CD4-positive, alpha-beta memory T cell (primary cell): ENCODE measurements around the gene KIF3C. TPM values are rescaled to one million over a fixed set of nuclear protein-coding genes. Genes with fewer than 3 reads are reported as not detected.
"Not testable (repeated sequence)": the region's sequence is repeated elsewhere in the genome, so short reads cannot be mapped to it uniquely, and the experiment has no call there.

Experiments
- CTCF ChIA-PET: fragments of 350-600 bp; sonication (Branson Sonifier 250); formaldehyde crosslinking; loops from one replicate; lab custom pipeline; 2021; ENCODE audit warnings: inconsistent platforms; ENCODE audit not compliant: partially characterized antibody; lab: Charles Lee
- POLR2A ChIA-PET: fragments of 350-600 bp; sonication (Branson Sonifier 250); formaldehyde crosslinking; loops from one replicate; lab custom pipeline; 2021; ENCODE audit not compliant: partially characterized antibody; lab: Charles Lee
- DNase-seq, 5 donors: peaks; one replicate each; pipeline versions ENCODE4 v3.0.0 to v3.0.0-alpha.2; 2020 to 2022; ENCODE audit warnings: mixed read lengths in 1 of 5
- H3K27ac ChIP-seq: one replicate; pipeline ENCODE4 v1.7.0; 2013; ENCODE audit warnings: low read depth, low read length
- H3K27me3 ChIP-seq: 2 replicates; pipeline ENCODE4 v1.7.0; 2013; ENCODE audit warnings: mild to moderate bottlenecking, low read length, moderate library complexity; ENCODE audit not compliant: insufficient read depth
- H3K36me3 ChIP-seq: 2 replicates; pipeline ENCODE4 v1.7.0; 2013; ENCODE audit warnings: mild to moderate bottlenecking, low read length, moderate library complexity; ENCODE audit not compliant: insufficient read depth
- H3K4me1 ChIP-seq: 2 replicates; pipeline ENCODE4 v1.7.0; 2013; ENCODE audit warnings: mild to moderate bottlenecking, low read length, moderate library complexity; ENCODE audit not compliant: insufficient read depth
- H3K4me3 ChIP-seq, 2 donors: one replicate each; pipeline ENCODE4 v1.7.0; 2013; ENCODE audit warnings: low read length in 2 of 2, mild to moderate bottlenecking in 1 of 2
- H3K9me3 ChIP-seq, 2 donors: one replicate each; pipeline ENCODE4 v1.7.0; 2013; ENCODE audit warnings: low read length in 2 of 2, control low read depth in 1 of 2; ENCODE audit not compliant: control insufficient read depth in 1 of 2
- H3K27ac Mint-ChIP-seq, 7 donors: one replicate each; pipeline ENCODE4 v1.8.0; 2020 to 2021; ENCODE audit warnings: mixed read lengths in 7 of 7, mild to moderate bottlenecking in 6 of 7, inconsistent platforms in 3 of 7, moderate library complexity in 3 of 7
- H3K27me3 Mint-ChIP-seq, 2 donors: one replicate each; pipeline ENCODE4 v1.8.0; 2020 to 2021; ENCODE audit warnings: mixed read lengths in 2 of 2
- H3K36me3 Mint-ChIP-seq, 2 donors: one replicate each; pipeline ENCODE4 v1.8.0; 2020 to 2021; ENCODE audit warnings: mixed read lengths in 2 of 2, inconsistent platforms in 1 of 2, mild to moderate bottlenecking in 1 of 2
- H3K4me1 Mint-ChIP-seq, 4 donors: one replicate each; pipeline ENCODE4 v1.8.0; 2020 to 2021; ENCODE audit warnings: mixed read lengths in 4 of 4, mild to moderate bottlenecking in 1 of 4
- H3K4me3 Mint-ChIP-seq, 8 donors: one replicate each; pipeline ENCODE4 v1.8.0; 2020 to 2021; ENCODE audit warnings: mixed read lengths in 8 of 8, mild to moderate bottlenecking in 7 of 8, moderate library complexity in 6 of 8, inconsistent platforms in 3 of 8
- H3K9me3 Mint-ChIP-seq, 8 donors: one replicate each; pipeline ENCODE4 v1.8.0; 2020 to 2021; ENCODE audit warnings: mixed read lengths in 8 of 8, mild to moderate bottlenecking in 5 of 8, inconsistent platforms in 3 of 8, moderate library complexity in 1 of 8
- intact Hi-C: fragments of 100-400 bp; cut with micrococcal nuclease; formaldehyde crosslinking; loops from one replicate; pipeline ENCODE4 v1.15.1; 2023
- polyA plus RNA-seq, 2 donors: library from polyadenylated mRNA; unstranded; fragments of 300-500 nt; fragmentation: Illumina TruSeq; gene quantifications; one replicate each; pipeline ENCODE4 v1.2.3, GENCODE V29; 2021
- total RNA-seq, 2 experiments: library from RNA; stranded (reverse); gene quantifications; one replicate each; pipeline ENCODE4 v1.2.3, GENCODE V29; 2021

Gene KIF3C
- total and polyA plus RNA-seq, 4 experiments from 2014 or later, result 0.46 to 5.1 (median 3.4) TPM

DNA sequence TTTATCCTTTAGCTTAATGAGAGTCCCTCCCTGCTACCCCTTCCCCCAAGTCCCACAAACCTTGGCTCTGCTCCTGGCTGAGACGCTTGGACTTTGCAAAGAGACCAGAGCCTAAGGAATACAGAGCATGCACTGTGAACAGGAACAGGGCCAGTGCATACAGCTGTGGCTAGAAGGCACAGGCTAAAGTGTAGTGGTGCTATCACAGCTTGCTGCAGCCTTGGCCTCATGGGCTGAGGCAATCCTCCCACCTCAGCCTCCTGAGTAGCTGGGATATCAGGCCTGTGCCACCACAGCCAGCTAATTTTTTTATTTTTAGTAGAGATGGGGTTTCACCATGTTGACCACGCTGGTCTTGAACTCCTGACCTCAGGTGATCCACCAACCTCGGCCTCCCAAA is 64.5 kb downstream of the KIF3C start:
- no peak for DNase-seq
- ChIA-PET POLR2A (interaction anchor here (3.7 kb wide), 1 partner anchor 39 kb away, joined by 17 read pairs; the partner anchor contains the start of gene ASXL2), CTCF (interaction anchor here (0.6 to 1.6 kb wide), 3 partner anchors 33 to 312 kb away, joined by 3 to 6 read pairs (median 4); no protein-coding TSS in a partner anchor)
- Mint-ChIP-seq H3K4me1 (peaks cover 11 to 16% (median 12%) of the 10 kb centered on the region in 4 donors), H3K9me3 (peaks cover 0 to 2% (median 0%) of the 10 kb centered on the region in 8 donors), H3K27me3 (no peaks in the 10 kb centered on the region), H3K27ac (no peak overlapping the region), H3K36me3 (no peaks in the 10 kb centered on the region), H3K4me3 (no peak overlapping the region)
- no peaks in the 10 kb centered on the region for H3K9me3 ChIP-seq
- no peak overlapping the region for H3K27ac ChIP-seq
- H3K27me3 ChIP-seq, result no peaks in the 10 kb centered on the region
- intact Hi-C loops, result no loop called here
- H3K4me3 ChIP-seq, result no peak overlapping the region
- H3K36me3 ChIP-seq, result no peaks in the 10 kb centered on the region
- no peaks in the 10 kb centered on the region for H3K4me1 ChIP-seq

DNA sequence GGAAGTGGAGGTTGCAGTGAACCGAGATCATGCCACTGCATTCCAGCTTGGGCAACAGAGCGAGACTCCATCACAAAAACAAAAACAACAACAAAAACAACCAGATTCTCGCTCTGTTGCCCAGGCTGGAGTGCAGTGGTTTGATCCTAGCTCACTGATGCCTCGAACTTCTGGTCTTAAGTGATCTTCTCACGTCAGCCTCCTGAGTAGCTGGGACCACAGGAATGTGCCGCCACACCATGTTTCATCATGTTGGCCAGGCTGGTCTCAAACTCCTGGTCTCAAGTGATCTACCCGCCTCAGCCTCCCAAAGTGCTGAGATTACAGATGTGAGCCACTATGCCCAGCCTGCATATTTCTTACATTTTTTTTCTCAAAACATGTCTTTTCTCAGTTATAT is 64.9 kb downstream of the KIF3C start:
- H3K4me3 ChIP-seq, H3K36me3 ChIP-seq, H3K9me3 Mint-ChIP-seq, intact Hi-C loops, H3K27me3 Mint-ChIP-seq, H3K36me3 Mint-ChIP-seq, H3K9me3 ChIP-seq, H3K27ac Mint-ChIP-seq, H3K4me3 Mint-ChIP-seq, H3K27ac ChIP-seq, DNase-seq, H3K27me3 ChIP-seq, H3K4me1 ChIP-seq: not testable (repeated sequence)
- ChIA-PET CTCF (interaction anchor here (1.2 to 1.6 kb wide), 2 partner anchors 33 to 66 kb away, joined by 4 to 6 read pairs; no protein-coding TSS in a partner anchor), POLR2A (interaction anchor here (3.7 kb wide), 1 partner anchor 39 kb away, joined by 17 read pairs; the partner anchor contains the start of gene ASXL2)
- H3K4me1 Mint-ChIP-seq, result peaks cover 11 to 17% (median 12%) of the 10 kb centered on the region in 4 donors

DNA sequence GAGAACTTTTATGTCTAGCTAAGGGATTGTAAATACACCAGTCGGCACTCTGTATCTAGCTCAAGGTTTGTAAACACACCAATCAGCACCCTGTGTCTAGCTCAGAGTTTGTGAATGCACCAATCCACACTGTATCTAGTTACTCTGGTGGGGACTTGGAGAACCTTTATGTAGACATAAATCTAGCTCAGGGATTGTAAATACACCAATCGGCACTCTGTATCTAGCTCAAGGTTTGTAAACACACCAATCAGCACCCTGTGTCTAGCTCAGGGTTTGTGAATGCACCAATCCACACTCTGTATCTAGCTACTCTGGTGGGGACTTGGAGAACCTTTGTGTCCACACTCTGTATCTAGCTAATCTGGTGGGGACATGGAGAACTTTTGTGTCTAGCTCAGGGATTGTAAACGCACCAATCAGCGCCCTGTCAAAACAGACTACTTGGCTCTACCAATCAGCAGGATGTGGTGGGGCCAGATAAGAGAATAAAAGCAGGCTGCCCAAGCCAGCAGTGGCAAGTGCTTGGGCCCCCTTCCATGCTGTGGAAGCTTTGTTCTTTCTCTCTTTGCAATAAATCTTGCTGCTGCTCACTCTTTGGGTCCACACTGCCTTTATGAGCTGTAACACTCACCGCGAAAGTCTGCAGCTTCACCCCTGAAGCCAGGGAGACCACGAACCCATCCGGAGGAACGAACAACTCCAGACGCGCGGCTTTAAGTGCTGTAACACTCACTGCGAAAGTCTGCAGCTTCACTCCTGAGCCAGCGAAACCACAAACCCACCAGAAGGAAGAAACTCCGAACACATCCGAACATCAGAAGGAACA is 66.1 kb downstream of the KIF3C start:
- not testable (repeated sequence) for H3K9me3 Mint-ChIP-seq, H3K36me3 ChIP-seq, H3K4me1 ChIP-seq, H3K36me3 Mint-ChIP-seq, H3K9me3 ChIP-seq, H3K27me3 ChIP-seq, H3K27me3 Mint-ChIP-seq
- Histone ChIP-seq H3K27ac (peak overlapping the region; percentile 4), H3K4me3 (peak overlapping the region in 1 of 2 donors; percentile 35)
- ChIA-PET CTCF (interaction anchor here (1.1 to 2.6 kb wide), 4 partner anchors 34 to 64 kb away, joined by 3 to 10 read pairs (median 6); partner anchors contain the start of gene ASXL2), POLR2A (interaction anchor here (3.7 kb wide), 1 partner anchor 37 kb away, joined by 17 read pairs; the partner anchor contains the start of gene ASXL2)
- intact Hi-C loops, result loop anchor here (1.0 kb wide), 1 partner anchor 37 kb away; no protein-coding TSS in a partner anchor
- peaks cover 11 to 17% (median 12%) of the 10 kb centered on the region in 4 donors for H3K4me1 Mint-ChIP-seq
- DNase-seq, result peak; percentile 26 to 51 (median 40)
- H3K27ac Mint-ChIP-seq, result peak overlapping the region; percentile 25 to 94 (median 83)
- H3K4me3 Mint-ChIP-seq, result peak overlapping the region; percentile 74 to 93 (median 87)

DNA sequence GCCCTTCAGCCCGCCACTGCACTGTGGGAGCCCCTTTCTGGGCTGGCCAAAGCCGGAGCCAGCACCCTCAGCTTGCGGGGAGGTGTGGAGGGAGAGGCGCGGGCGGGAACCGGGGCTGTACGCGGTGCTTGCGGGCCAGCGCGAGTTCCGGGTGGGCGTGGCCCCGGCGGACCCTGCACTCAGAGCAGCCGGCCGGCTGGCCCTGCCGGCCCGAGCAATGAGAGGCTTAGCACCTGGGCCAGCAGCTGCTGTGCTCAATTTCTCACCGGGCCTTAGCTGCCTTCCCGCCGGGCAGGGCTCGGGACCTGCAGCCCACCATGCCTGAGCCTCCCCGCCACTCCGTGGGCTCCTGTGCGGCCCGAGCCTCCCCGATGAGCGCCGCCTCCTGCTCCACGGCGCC is 66.9 kb downstream of the KIF3C start:
- H3K27ac ChIP-seq, H3K4me3 Mint-ChIP-seq, H3K36me3 Mint-ChIP-seq, H3K27me3 Mint-ChIP-seq, H3K4me1 ChIP-seq, DNase-seq, H3K4me3 ChIP-seq, H3K9me3 Mint-ChIP-seq, H3K27me3 ChIP-seq, H3K27ac Mint-ChIP-seq, intact Hi-C loops, H3K9me3 ChIP-seq, H3K36me3 ChIP-seq: not testable (repeated sequence)
- H3K4me1 Mint-ChIP-seq, result peaks cover 11 to 17% (median 12%) of the 10 kb centered on the region in 4 donors
- ChIA-PET CTCF (interaction anchor here (1.1 to 2.6 kb wide), 3 partner anchors 36 to 63 kb away, joined by 3 to 10 read pairs (median 6); partner anchors contain the start of gene ASXL2), POLR2A (interaction anchor here (3.7 kb wide), 1 partner anchor 37 kb away, joined by 17 read pairs; the partner anchor contains the start of gene ASXL2)

DNA sequence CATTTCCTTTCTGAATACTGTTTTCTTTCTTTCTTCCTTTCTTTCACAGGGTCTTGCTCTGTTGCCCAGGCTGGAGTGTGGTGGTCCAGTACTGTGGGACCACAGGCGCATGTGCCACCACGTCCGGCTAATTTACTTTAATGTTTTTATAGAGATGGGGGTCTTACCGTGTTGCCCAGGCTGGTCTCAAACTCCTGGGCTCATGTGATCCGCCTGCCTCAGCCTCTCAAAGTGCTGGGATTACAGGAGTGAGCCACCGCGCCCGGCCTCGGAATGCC is 68.7 kb downstream of the KIF3C start:
- Mint-ChIP-seq H3K27ac (peak overlapping the region in 1 of 7 donors; percentile 48), H3K4me1 (peaks cover 11 to 17% (median 12%) of the 10 kb centered on the region in 4 donors)
- H3K4me3 Mint-ChIP-seq, H3K36me3 ChIP-seq, intact Hi-C loops, DNase-seq, H3K27ac ChIP-seq, H3K4me1 ChIP-seq, POLR2A ChIA-PET, H3K27me3 ChIP-seq, H3K36me3 Mint-ChIP-seq, CTCF ChIA-PET, H3K4me3 ChIP-seq, H3K9me3 Mint-ChIP-seq, H3K27me3 Mint-ChIP-seq, H3K9me3 ChIP-seq: not testable (repeated sequence)

DNA sequence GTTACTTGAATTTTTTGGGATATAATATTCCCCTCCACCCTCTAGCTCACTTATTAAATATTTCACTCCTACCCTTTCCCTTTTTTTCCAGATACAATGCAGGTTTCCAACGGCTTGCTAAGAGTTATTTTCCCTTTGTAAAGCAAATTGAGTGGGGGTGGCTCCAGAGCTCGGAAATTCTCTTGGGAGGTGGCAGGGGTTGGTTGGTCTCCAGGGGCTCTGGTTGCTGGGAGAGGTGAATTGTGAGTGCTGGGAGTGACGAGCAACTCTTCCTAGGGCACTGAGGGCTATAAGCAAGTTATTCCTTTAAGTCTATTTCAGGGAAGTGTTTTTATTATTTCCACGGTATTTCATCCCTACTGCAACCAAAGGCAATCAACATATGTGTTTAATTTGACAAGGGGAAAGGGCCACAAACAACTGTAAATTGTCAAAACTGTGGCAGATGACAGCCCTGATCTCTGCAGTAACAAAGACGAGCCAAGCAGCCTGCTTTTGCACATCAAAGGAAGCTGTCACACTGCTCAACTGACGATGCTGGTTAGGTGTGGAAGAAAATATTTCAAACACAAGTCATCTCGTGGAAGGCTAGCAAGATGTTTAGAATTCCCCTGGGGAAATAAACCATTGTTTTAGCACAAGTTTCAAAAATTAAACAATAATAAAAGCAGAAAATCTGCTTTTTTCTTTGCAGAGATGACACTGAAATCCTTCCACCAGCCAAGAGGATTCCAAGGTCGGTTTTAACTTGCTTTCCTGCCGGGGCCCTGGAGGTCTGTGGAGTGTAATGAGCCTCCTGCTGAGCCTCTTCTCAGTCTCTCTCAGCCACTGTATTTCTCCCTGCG is 69.2 kb downstream of the KIF3C start:
- Histone ChIP-seq H3K4me3 (no peak overlapping the region), H3K9me3 (no peaks in the 10 kb centered on the region), H3K27ac (no peak overlapping the region), H3K4me1 (no peaks in the 10 kb centered on the region), H3K27me3 (no peaks in the 10 kb centered on the region), H3K36me3 (no peaks in the 10 kb centered on the region)
- POLR2A ChIA-PET, result no interaction called here
- Mint-ChIP-seq H3K27ac (peak overlapping the region in 1 of 7 donors; percentile 48), H3K9me3 (peaks cover 0 to 2% (median 0%) of the 10 kb centered on the region in 8 donors), H3K4me1 (peaks cover 11 to 17% (median 12%) of the 10 kb centered on the region in 4 donors), H3K36me3 (no peaks in the 10 kb centered on the region), H3K4me3 (no peak overlapping the region), H3K27me3 (no peaks in the 10 kb centered on the region)
- no peak for DNase-seq
- intact Hi-C loops, result no loop called here
- CTCF ChIA-PET, result no interaction called here

DNA sequence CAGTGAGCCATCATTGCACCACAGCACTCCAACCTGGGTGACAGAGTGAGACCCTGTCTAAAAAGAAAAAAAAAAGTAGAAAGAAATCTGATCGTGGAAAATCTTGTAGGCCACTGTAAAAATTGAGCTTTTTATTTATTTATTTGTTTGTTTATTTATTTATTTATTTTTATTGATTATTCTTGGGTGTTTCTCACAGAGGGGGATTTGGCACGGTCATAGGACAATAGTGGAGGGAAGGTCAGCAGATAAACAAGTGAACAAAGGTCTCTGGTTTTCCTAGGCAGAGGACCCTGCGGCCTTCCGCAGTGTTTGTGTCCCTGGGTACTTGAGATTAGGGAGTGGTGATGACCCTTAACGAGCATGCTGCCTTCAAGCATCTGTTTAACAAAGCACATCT is 72.7 kb downstream of the KIF3C start:
- H3K9me3 Mint-ChIP-seq, H3K27me3 ChIP-seq, H3K36me3 Mint-ChIP-seq, CTCF ChIA-PET, H3K27me3 Mint-ChIP-seq, H3K4me1 Mint-ChIP-seq, H3K36me3 ChIP-seq, H3K9me3 ChIP-seq, DNase-seq, H3K27ac Mint-ChIP-seq, H3K27ac ChIP-seq, intact Hi-C loops, H3K4me3 Mint-ChIP-seq, H3K4me3 ChIP-seq, H3K4me1 ChIP-seq: not testable (repeated sequence)
- POLR2A ChIA-PET, result interaction anchor here (0.6 kb wide), 1 partner anchor 110 kb away, joined by 3 read pairs; no protein-coding TSS in a partner anchor
